Ishikawa (cell line): ENCODE results near the gene CORO2B.

Source experiments
- CEBPB ChIP-seq: IDR thresholded peaks from 2 replicates; pipeline ENCODE4 v1.6.1; 2012
- CREB1 ChIP-seq: IDR thresholded peaks from 2 replicates; pipeline ENCODE4 v1.6.1; 2012; ENCODE audit warnings: low read depth
- EGR1 ChIP-seq: IDR thresholded peaks from 2 replicates; pipeline ENCODE4 v1.6.1; 2012
- EP300 ChIP-seq: IDR thresholded peaks from 2 replicates; pipeline ENCODE4 v1.6.1; 2012; ENCODE audit warnings: borderline replicate concordance
- FOXM1 ChIP-seq: IDR thresholded peaks from 2 replicates; pipeline ENCODE4 v1.6.1; 2012; ENCODE audit warnings: low read depth, borderline replicate concordance
- NFIC ChIP-seq: IDR thresholded peaks from 2 replicates; pipeline ENCODE4 v1.6.1; 2012
- RAD21 ChIP-seq: IDR thresholded peaks from 2 replicates; pipeline ENCODE4 v1.6.1; 2012; ENCODE audit warnings: low read depth
- TEAD4 ChIP-seq: IDR thresholded peaks from 2 replicates; pipeline ENCODE4 v1.6.1; 2012
- YY1 ChIP-seq: IDR thresholded peaks from 2 replicates; pipeline ENCODE4 v1.6.1; 2012; ENCODE audit warnings: low read depth
- ZBTB7A ChIP-seq: IDR thresholded peaks from 2 replicates; pipeline ENCODE4 v1.6.1; 2012; ENCODE audit warnings: low read depth
- TF ChIP-seq, protein P1 (sequence below): IDR thresholded peaks from 2 replicates; pipeline ENCODE4 v1.6.1; 2012
- TF ChIP-seq, protein P2 (sequence below): IDR thresholded peaks from 2 replicates; pipeline ENCODE4 v1.6.1; 2012; ENCODE audit warnings: low read depth, mild to moderate bottlenecking

DNA sequence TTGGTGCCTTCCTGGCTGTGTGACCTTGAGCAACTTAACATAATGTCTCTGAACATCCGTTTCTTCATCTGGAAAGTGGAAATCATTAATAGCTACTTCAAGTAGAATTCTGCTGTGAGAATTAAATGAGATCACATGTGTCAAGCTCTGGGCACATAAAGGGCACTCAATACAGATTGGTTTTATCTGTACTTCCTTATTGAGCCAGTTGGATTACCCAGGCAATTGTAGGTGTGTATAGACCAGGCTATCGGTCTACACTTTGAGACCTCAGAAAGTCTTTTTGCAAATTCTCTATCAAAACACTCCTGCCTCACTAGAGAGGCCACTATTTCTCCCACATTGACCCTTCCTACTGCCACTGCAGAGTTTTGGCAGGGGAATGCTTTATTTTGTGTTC lies 194.2 kb downstream of the CORO2B start:
- TF ChIP-seq EP300, result no peak
- TF ChIP-seq RAD21, result no peak
- TF ChIP-seq TEAD4, result no peak
- TF ChIP-seq, protein P1, sequence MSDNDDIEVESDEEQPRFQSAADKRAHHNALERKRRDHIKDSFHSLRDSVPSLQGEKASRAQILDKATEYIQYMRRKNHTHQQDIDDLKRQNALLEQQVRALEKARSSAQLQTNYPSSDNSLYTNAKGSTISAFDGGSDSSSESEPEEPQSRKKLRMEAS, result no peak
- no peak for TF ChIP-seq NFIC
- TF ChIP-seq, protein P2, sequence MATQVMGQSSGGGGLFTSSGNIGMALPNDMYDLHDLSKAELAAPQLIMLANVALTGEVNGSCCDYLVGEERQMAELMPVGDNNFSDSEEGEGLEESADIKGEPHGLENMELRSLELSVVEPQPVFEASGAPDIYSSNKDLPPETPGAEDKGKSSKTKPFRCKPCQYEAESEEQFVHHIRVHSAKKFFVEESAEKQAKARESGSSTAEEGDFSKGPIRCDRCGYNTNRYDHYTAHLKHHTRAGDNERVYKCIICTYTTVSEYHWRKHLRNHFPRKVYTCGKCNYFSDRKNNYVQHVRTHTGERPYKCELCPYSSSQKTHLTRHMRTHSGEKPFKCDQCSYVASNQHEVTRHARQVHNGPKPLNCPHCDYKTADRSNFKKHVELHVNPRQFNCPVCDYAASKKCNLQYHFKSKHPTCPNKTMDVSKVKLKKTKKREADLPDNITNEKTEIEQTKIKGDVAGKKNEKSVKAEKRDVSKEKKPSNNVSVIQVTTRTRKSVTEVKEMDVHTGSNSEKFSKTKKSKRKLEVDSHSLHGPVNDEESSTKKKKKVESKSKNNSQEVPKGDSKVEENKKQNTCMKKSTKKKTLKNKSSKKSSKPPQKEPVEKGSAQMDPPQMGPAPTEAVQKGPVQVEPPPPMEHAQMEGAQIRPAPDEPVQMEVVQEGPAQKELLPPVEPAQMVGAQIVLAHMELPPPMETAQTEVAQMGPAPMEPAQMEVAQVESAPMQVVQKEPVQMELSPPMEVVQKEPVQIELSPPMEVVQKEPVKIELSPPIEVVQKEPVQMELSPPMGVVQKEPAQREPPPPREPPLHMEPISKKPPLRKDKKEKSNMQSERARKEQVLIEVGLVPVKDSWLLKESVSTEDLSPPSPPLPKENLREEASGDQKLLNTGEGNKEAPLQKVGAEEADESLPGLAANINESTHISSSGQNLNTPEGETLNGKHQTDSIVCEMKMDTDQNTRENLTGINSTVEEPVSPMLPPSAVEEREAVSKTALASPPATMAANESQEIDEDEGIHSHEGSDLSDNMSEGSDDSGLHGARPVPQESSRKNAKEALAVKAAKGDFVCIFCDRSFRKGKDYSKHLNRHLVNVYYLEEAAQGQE, result no peak
- no peak for TF ChIP-seq EGR1
- TF ChIP-seq YY1, result no peak
- TF ChIP-seq ZBTB7A, result no peak
- TF ChIP-seq CEBPB, result no peak
- TF ChIP-seq FOXM1, result no peak
- no peak for TF ChIP-seq CREB1
